Gastrocnemius medialis (tissue), 4 donors: ENCODE data around the gene NET1.

Experiments used
- CTCF ChIP-seq, 5 experiments: fragments of 450-650 bp in 3 of 5; fragments of 200-600 bp in 2 of 5; sonication (generic) in 2 of 5; IDR thresholded peaks in 4 of 5; conservative IDR thresholded peaks in 1 of 5; 1 replicate in 4 of 5; 2 replicates in 1 of 5; pipeline ENCODE4 v1.5.1; 2016 to 2019; ENCODE audit warnings: antibody characterized with exemption in 5 of 5, mild to moderate bottlenecking in 3 of 5, moderate library complexity in 3 of 5
- POLR2A ChIP-seq, 2 donors: fragments of 450-650 bp; IDR thresholded peaks; one replicate each; pipeline ENCODE4 v1.6.1; 2017; ENCODE audit warnings: antibody characterized with exemption in 2 of 2, mild to moderate bottlenecking in 2 of 2, moderate library complexity in 2 of 2

GRCh38 chr10:5400468-5401240 lies 11.7 kb upstream of the NET1 start:
- TF ChIP-seq CTCF (IDR thresholded peaks at IDR 0.05 in 4 of 5, conservative IDR thresholded peaks at IDR 0.05 in 1 of 5) (no peak), POLR2A (IDR thresholded peaks at IDR 0.05) (no peak)
